ENCODE data around the gene PRKCE.

- TF ChIP-seq GATA2 (IDR thresholded peaks at IDR 0.05; ENCODE audit: insufficient read depth, insufficient read length, low read depth, low read length) (no peak), POLR2A (IDR thresholded peaks at IDR 0.05; ENCODE audit: low read depth, low read length) (no peak), POLR2AphosphoS5 (IDR thresholded peaks at IDR 0.05; ENCODE audit: insufficient read depth, low read depth, low read length) (no peak), CTCF (IDR thresholded peaks at IDR 0.05; ENCODE audit: extremely low read depth in 1 of 2, insufficient read depth in 1 of 2, low read depth in 1 of 2, low read length in 2 of 2) (no peak)
These were observed 278.4 kb downstream of the PRKCE start for GRCh38 chr2:45929674-45930395.
